Stomach (tissue), 4 donors: ENCODE results near the gene CERS6.

ENCODE experiments used
- POLR2A ChIP-seq, 4 donors: fragments of 450-650 bp; IDR thresholded peaks; one replicate each; pipeline ENCODE4 v1.6.1; 2016; ENCODE audit warnings: antibody characterized with exemption in 4 of 4, control low read depth in 2 of 4, mild to moderate bottlenecking in 1 of 4, moderate library complexity in 1 of 4
- POLR2AphosphoS5 ChIP-seq, 3 donors: sonication (generic); formaldehyde crosslinking; IDR thresholded peaks; one replicate each; pipeline ENCODE4 v1.6.1; 2016; ENCODE audit warnings: antibody characterized with exemption in 3 of 3
- TF ChIP-seq, protein P1 (sequence below), 7 experiments: fragments of 450-650 bp in 4 of 7; fragments of 200-600 bp in 3 of 7; sonication (generic) in 3 of 7; IDR thresholded peaks; one replicate each; pipeline ENCODE4 v1.5.1; 2016 to 2019; ENCODE audit warnings: antibody characterized with exemption in 7 of 7, control low read depth in 2 of 7, mild to moderate bottlenecking in 1 of 7

- no peak for TF ChIP-seq POLR2A (IDR thresholded peaks at IDR 0.05)
- TF ChIP-seq, protein P1, sequence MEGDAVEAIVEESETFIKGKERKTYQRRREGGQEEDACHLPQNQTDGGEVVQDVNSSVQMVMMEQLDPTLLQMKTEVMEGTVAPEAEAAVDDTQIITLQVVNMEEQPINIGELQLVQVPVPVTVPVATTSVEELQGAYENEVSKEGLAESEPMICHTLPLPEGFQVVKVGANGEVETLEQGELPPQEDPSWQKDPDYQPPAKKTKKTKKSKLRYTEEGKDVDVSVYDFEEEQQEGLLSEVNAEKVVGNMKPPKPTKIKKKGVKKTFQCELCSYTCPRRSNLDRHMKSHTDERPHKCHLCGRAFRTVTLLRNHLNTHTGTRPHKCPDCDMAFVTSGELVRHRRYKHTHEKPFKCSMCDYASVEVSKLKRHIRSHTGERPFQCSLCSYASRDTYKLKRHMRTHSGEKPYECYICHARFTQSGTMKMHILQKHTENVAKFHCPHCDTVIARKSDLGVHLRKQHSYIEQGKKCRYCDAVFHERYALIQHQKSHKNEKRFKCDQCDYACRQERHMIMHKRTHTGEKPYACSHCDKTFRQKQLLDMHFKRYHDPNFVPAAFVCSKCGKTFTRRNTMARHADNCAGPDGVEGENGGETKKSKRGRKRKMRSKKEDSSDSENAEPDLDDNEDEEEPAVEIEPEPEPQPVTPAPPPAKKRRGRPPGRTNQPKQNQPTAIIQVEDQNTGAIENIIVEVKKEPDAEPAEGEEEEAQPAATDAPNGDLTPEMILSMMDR (IDR thresholded peaks at IDR 0.05), result no peak
- TF ChIP-seq POLR2AphosphoS5 (IDR thresholded peaks at IDR 0.05), result no peak
Measured at GRCh38 chr2:168564641-168565040, 108.6 kb downstream of the CERS6 start.
